DND-41 (cell line): ENCODE measurements around the gene ARHGAP26.

Source experiments
- EZH2 ChIP-seq: IDR thresholded peaks from 3 replicates; pipeline ENCODE4 v1.6.1; 2012; ENCODE audit warnings: borderline replicate concordance, low read depth, mild to moderate bottlenecking, moderate library complexity, low read length, inconsistent platforms; ENCODE audit not compliant: severe bottlenecking
- TF ChIP-seq, protein P1 (sequence below): IDR thresholded peaks from 2 replicates; pipeline ENCODE4 v1.5.1; 2012; ENCODE audit warnings: borderline replicate concordance, low read length, moderate library complexity, mild to moderate bottlenecking; ENCODE audit not compliant: poor library complexity, severe bottlenecking; ENCODE audit errors: extremely low read depth

DNA sequence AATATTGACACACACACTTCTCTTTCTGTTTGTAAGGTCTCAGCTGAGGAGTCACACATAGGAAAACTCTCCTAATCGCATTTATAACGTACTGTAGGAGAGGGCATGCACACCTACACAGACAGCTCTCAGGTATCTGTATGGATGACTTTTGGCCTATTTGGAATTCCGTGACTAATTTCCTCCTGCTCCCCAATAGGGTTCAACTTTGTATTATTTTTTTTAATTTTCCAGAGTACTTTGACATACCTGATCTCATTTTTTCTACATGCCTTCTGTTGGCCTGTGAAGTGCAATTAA, 195.9 kb downstream of the ARHGAP26 start:
- TF ChIP-seq, protein P1, sequence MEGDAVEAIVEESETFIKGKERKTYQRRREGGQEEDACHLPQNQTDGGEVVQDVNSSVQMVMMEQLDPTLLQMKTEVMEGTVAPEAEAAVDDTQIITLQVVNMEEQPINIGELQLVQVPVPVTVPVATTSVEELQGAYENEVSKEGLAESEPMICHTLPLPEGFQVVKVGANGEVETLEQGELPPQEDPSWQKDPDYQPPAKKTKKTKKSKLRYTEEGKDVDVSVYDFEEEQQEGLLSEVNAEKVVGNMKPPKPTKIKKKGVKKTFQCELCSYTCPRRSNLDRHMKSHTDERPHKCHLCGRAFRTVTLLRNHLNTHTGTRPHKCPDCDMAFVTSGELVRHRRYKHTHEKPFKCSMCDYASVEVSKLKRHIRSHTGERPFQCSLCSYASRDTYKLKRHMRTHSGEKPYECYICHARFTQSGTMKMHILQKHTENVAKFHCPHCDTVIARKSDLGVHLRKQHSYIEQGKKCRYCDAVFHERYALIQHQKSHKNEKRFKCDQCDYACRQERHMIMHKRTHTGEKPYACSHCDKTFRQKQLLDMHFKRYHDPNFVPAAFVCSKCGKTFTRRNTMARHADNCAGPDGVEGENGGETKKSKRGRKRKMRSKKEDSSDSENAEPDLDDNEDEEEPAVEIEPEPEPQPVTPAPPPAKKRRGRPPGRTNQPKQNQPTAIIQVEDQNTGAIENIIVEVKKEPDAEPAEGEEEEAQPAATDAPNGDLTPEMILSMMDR: no peak
- TF ChIP-seq EZH2: no peak
